MM.1S (cell line): ENCODE measurements around the gene MZF1.

Experiments used
- CTCF ChIP-seq: fragments of 300-600 bp; sonication (generic); IDR thresholded peaks from 2 replicates; pipeline ENCODE4 v1.5.1; 2016; ENCODE audit warnings: antibody characterized with exemption, low read length, mixed read lengths
- EZH2 ChIP-seq: fragments of 300-600 bp; sonication (generic); optimal IDR thresholded peaks from 2 replicates; pipeline ENCODE3; 2017; ENCODE audit warnings: low read depth, mild to moderate bottlenecking, antibody characterized with exemption, low read length, mixed read lengths

DNA sequence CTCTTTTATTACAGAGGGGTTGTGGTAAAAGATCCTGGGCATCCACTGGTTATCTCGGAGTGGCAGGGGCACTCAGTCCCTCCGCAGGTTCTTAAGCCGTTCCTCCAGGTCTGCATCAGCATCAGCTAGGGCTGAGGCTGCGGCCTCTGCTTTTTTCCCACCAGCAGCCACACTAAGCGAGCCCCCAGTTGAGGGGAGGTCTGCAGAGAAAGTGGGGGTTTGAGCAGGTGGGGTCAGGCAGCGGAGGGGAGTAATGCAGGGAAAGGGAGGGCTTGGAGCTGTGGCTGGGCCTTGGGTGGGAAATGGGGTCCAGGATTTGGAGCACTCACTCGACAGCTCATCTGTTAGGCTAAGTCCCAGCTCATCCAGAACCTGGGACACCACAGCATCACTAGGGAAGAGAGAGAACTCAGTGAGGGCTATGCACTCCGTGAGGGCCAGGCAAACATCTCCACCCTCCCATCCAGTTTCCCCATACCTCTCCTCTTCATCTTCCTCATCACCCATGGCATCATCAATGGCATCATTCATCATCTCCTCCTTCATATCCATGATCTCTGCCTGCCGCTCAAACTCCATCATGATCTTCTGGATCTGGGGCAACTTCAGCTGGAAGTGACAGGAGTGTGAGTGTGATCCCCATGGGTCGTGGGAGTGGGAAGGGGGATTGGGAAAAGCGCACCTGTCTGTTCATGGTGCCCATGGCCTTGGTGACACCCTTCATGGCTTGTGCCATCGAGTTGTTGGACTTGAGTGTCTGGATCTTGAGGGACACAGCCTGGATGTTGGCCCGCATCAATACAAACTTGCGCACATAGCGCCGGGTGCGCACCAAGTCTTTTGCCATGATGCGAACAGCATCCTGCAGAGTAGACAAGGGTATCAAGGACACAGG is 21.3 kb downstream of the MZF1 start:
- TF ChIP-seq CTCF (no peak), EZH2 (no peak)
